IPS DF 19.7 (cell line): ENCODE data around the gene TEF.

Experiments used
- DNase-seq: peaks from one replicate; pipeline ENCODE4 v3.0.0-alpha.2; 2013; ENCODE audit warnings: low read depth, low spot score

TEF gene

GRCh38 chr22:41353862-41354575 lies 27.7 kb upstream of the TEF start:
- no peak for DNase-seq

GRCh38 chr22:41354979-41355378 lies 26.8 kb upstream of the TEF start:
- DNase-seq: no peak

- no peak for DNase-seq
Observed at GRCh38 chr22:41355895-41356294, 25.8 kb upstream of the TEF start.

GRCh38 chr22:41356430-41357028 lies 25.2 kb upstream of the TEF start:
- DNase-seq: no peak

- DNase-seq: no peak
Observed at GRCh38 chr22:41357191-41357590, 24.6 kb upstream of the TEF start.

GRCh38 chr22:41358927-41359326 lies 22.8 kb upstream of the TEF start:
- no peak for DNase-seq

- no peak for DNase-seq
Observed at GRCh38 chr22:41359376-41359775, 22.4 kb upstream of the TEF start.

GRCh38 chr22:41360126-41360525 lies 21.6 kb upstream of the TEF start:
- DNase-seq: peak; percentile 71

GRCh38 chr22:41361716-41362310 lies 19.9 kb upstream of the TEF start:
- DNase-seq: no peak

- DNase-seq: no peak
Observed at GRCh38 chr22:41362615-41363014, 19.1 kb upstream of the TEF start.

- DNase-seq: no peak
Observed at GRCh38 chr22:41364233-41364632, 17.5 kb upstream of the TEF start.

- DNase-seq: no peak
Observed at GRCh38 chr22:41364955-41365354, 16.8 kb upstream of the TEF start.

GRCh38 chr22:41365425-41365824 lies 16.3 kb upstream of the TEF start:
- no peak for DNase-seq

- DNase-seq: no peak
Observed at GRCh38 chr22:41366323-41367029, 15.3 kb upstream of the TEF start.

GRCh38 chr22:41367039-41367679 lies 14.6 kb upstream of the TEF start:
- no peak for DNase-seq

GRCh38 chr22:41367680-41368542 lies 13.8 kb upstream of the TEF start:
- DNase-seq: no peak

- no peak for DNase-seq
Observed at GRCh38 chr22:41368543-41369423, 13.0 kb upstream of the TEF start.

GRCh38 chr22:41369424-41369745 lies 12.4 kb upstream of the TEF start:
- DNase-seq: no peak

- no peak for DNase-seq
Observed at GRCh38 chr22:41369837-41370236, 11.9 kb upstream of the TEF start.

GRCh38 chr22:41377846-41378245 lies 3.9 kb upstream of the TEF start:
- no peak for DNase-seq
